Dedifferentiated amniotic fluid mesenchymal stem cell (primary cell): ENCODE results near the gene CHCHD6.

Source experiments
- DNase-seq: peaks from one replicate; pipeline ENCODE4 v3.0.0-alpha.2; 2016; ENCODE audit errors: extremely low spot score

CHCHD6 gene

GRCh38 chr3:126922466-126922865 is 218.4 kb downstream of the CHCHD6 start:
- no peak for DNase-seq

GRCh38 chr3:126923423-126923822 is 219.4 kb downstream of the CHCHD6 start:
- no peak for DNase-seq

- DNase-seq = no peak
Observed at GRCh38 chr3:126923895-126924294, 219.9 kb downstream of the CHCHD6 start.

- no peak for DNase-seq
Observed at GRCh38 chr3:126924458-126924857, 220.4 kb downstream of the CHCHD6 start.

- DNase-seq = no peak
Observed at GRCh38 chr3:126925411-126926171, 221.6 kb downstream of the CHCHD6 start.

- peak; percentile 85 for DNase-seq
Observed at GRCh38 chr3:126926684-126927400, 222.8 kb downstream of the CHCHD6 start.

- DNase-seq = no peak
Observed at GRCh38 chr3:126927401-126927750, 223.3 kb downstream of the CHCHD6 start.

- no peak for DNase-seq
Observed at GRCh38 chr3:126927846-126928245, 223.8 kb downstream of the CHCHD6 start.

GRCh38 chr3:126928921-126929474 is 225.0 kb downstream of the CHCHD6 start:
- no peak for DNase-seq

- no peak for DNase-seq
Observed at GRCh38 chr3:126930936-126931600, 227.0 kb downstream of the CHCHD6 start.

- DNase-seq = no peak
Observed at GRCh38 chr3:126931806-126932187, 227.8 kb downstream of the CHCHD6 start.

- no peak for DNase-seq
Observed at GRCh38 chr3:126932188-126932931, 228.3 kb downstream of the CHCHD6 start.

GRCh38 chr3:126934031-126934531 is 230.0 kb downstream of the CHCHD6 start:
- DNase-seq = no peak

GRCh38 chr3:126934991-126935390 is 231.0 kb downstream of the CHCHD6 start:
- DNase-seq = no peak

GRCh38 chr3:126935756-126936509 is 231.9 kb downstream of the CHCHD6 start:
- DNase-seq = no peak

- no peak for DNase-seq
Observed at GRCh38 chr3:126936853-126937425, 232.9 kb downstream of the CHCHD6 start.

- DNase-seq = no peak
Observed at GRCh38 chr3:126937533-126937932, 233.5 kb downstream of the CHCHD6 start.

- DNase-seq = no peak
Observed at GRCh38 chr3:126937973-126938372, 233.9 kb downstream of the CHCHD6 start.

GRCh38 chr3:126938520-126939337 is 234.7 kb downstream of the CHCHD6 start:
- DNase-seq = no peak

GRCh38 chr3:126939338-126939718 is 235.3 kb downstream of the CHCHD6 start:
- no peak for DNase-seq
